HG03432 (cell line): ENCODE measurements around the gene GPS1.

Experiments
- ATAC-seq: cut with Tn5 transposase; IDR thresholded peaks from one replicate; pipeline ENCODE4 v1.9.1; 2021; ENCODE audit warnings: mild to moderate bottlenecking, moderate library complexity; ENCODE audit not compliant: unreplicated experiment

Gene GPS1

GRCh38 chr17:82076018-82076784 is 24.5 kb downstream of the GPS1 start:
- ATAC-seq: no peak

- ATAC-seq: no peak
Measured at GRCh38 chr17:82076785-82077591, 25.3 kb downstream of the GPS1 start.

- no peak for ATAC-seq
Measured at GRCh38 chr17:82077617-82078358, 26.1 kb downstream of the GPS1 start.

- ATAC-seq: no peak
Measured at GRCh38 chr17:82078433-82078832, 26.7 kb downstream of the GPS1 start.

GRCh38 chr17:82079001-82079677 is 27.4 kb downstream of the GPS1 start:
- ATAC-seq: no peak

GRCh38 chr17:82080048-82080788 is 28.5 kb downstream of the GPS1 start:
- no peak for ATAC-seq

- no peak for ATAC-seq
Measured at GRCh38 chr17:82080789-82081464, 29.2 kb downstream of the GPS1 start.

GRCh38 chr17:82081546-82081945 is 29.8 kb downstream of the GPS1 start:
- no peak for ATAC-seq

GRCh38 chr17:82081966-82082365 is 30.3 kb downstream of the GPS1 start:
- ATAC-seq: no peak

GRCh38 chr17:82082456-82082855 is 30.8 kb downstream of the GPS1 start:
- no peak for ATAC-seq

- no peak for ATAC-seq
Measured at GRCh38 chr17:82083009-82083408, 31.3 kb downstream of the GPS1 start.

- ATAC-seq: no peak
Measured at GRCh38 chr17:82083533-82084359, 32.0 kb downstream of the GPS1 start.

- no peak for ATAC-seq
Measured at GRCh38 chr17:82084373-82085030, 32.8 kb downstream of the GPS1 start.

GRCh38 chr17:82085031-82085861 is 33.5 kb downstream of the GPS1 start:
- ATAC-seq: no peak

- no peak for ATAC-seq
Measured at GRCh38 chr17:82085931-82086764, 34.5 kb downstream of the GPS1 start.
